H1 (cell line): ENCODE data around the gene NUDT7. TPM values are rescaled to one million over a fixed set of nuclear protein-coding genes. Genes with fewer than 3 reads are reported as not detected.

ENCODE experiments used
- CTCF ChIA-PET: fragments of 300-600 bp; sonication (Branson Sonifier 250); formaldehyde crosslinking; loops from one replicate; lab custom pipeline; 2021; ENCODE audit not compliant: partially characterized antibody; lab: Charles Lee
- POLR2A ChIA-PET: fragments of 300-600 bp; sonication (Branson Sonifier 250); formaldehyde crosslinking; loops from one replicate; lab custom pipeline; 2021; ENCODE audit warnings: inconsistent platforms; ENCODE audit not compliant: partially characterized antibody; lab: Charles Lee
- DNase-seq, 2 experiments: peaks; one replicate each; pipeline versions ENCODE4 v3.0.0 to v3.0.0-alpha.2; 2010 to 2022; ENCODE audit warnings: low spot score in 2 of 2, low read depth in 1 of 2, mixed read lengths in 1 of 2
- FAIRE-seq: peaks from 2 replicates; lab custom pipeline; 2011; peaks lifted over from hg19 to GRCh38; lab: Jason Lieb, UNC
- H2AFZ ChIP-seq: 2 replicates; pipeline ENCODE4 v1.8.1; 2012; ENCODE audit warnings: low read length, inconsistent platforms
- H2AK5ac ChIP-seq: 2 replicates; pipeline ENCODE4 v1.6.1; 2013; ENCODE audit warnings: low read depth, low read length
- H2BK120ac ChIP-seq: replicated peaks from 2 replicates; pipeline ENCODE3; 2013; ENCODE audit warnings: low read depth, low read length, inconsistent platforms
- H2BK12ac ChIP-seq: 2 replicates; pipeline ENCODE4 v1.6.1; 2013; ENCODE audit warnings: low read depth, low read length
- H2BK15ac ChIP-seq: 2 replicates; pipeline ENCODE4 v1.6.1; 2013; ENCODE audit warnings: low read length
- H2BK20ac ChIP-seq: 2 replicates; pipeline ENCODE4 v1.6.1; 2013; ENCODE audit warnings: low read length
- H2BK5ac ChIP-seq: 2 replicates; pipeline ENCODE4 v1.6.1; 2013; ENCODE audit warnings: low read depth, low read length
- H3K14ac ChIP-seq: 2 replicates; pipeline ENCODE4 v1.6.1; 2013; ENCODE audit warnings: inconsistent platforms; ENCODE audit not compliant: insufficient read length
- H3K18ac ChIP-seq: 2 replicates; pipeline ENCODE4 v1.6.1; 2013; ENCODE audit warnings: low read length; ENCODE audit errors: extremely low read depth
- H3K23ac ChIP-seq: 2 replicates; pipeline ENCODE4 v1.6.1; 2013; ENCODE audit warnings: inconsistent platforms; ENCODE audit not compliant: insufficient read length
- H3K23me2 ChIP-seq: 2 replicates; pipeline ENCODE4 v1.6.1; 2013; ENCODE audit warnings: low read depth, low read length
- H3K27ac ChIP-seq: 2 replicates; pipeline ENCODE4 v1.6.1; 2011; ENCODE audit warnings: low read depth, low read length, inconsistent platforms
- H3K27me3 ChIP-seq, 4 experiments: replicated peaks in 1 of 4; 1 replicate in 1 of 4; 2 replicates in 3 of 4; pipeline versions ENCODE4 v1.6.1 to v1.8.1; 2011 to 2013; ENCODE audit warnings: low read length in 3 of 4, mild to moderate bottlenecking in 3 of 4, inconsistent platforms in 2 of 4, mixed read lengths in 2 of 4, moderate library complexity in 1 of 4; ENCODE audit not compliant: control insufficient read depth in 3 of 4, insufficient read depth in 3 of 4; ENCODE audit errors: extremely low read depth in 1 of 4
- H3K36me3 ChIP-seq, 4 experiments: 2 replicates each; pipeline versions ENCODE4 v1.6.1 to v1.8.1; 2011 to 2013; ENCODE audit warnings: mild to moderate bottlenecking in 4 of 4, low read length in 3 of 4, moderate library complexity in 2 of 4, control low read depth in 1 of 4, inconsistent platforms in 1 of 4; ENCODE audit not compliant: insufficient read depth in 4 of 4, control insufficient read depth in 2 of 4
- H3K4ac ChIP-seq: replicated peaks from 2 replicates; pipeline ENCODE3; 2013; ENCODE audit warnings: low read length, low read depth, mixed read lengths, inconsistent platforms; ENCODE audit not compliant: insufficient read length
- H3K4me1 ChIP-seq, 4 experiments: replicated peaks in 1 of 4; 1 replicate in 1 of 4; 2 replicates in 3 of 4; pipeline versions ENCODE4 v1.6.1 to v1.8.1; 2011 to 2013; ENCODE audit warnings: low read length in 3 of 4, inconsistent platforms in 2 of 4, mixed read lengths in 1 of 4; ENCODE audit not compliant: insufficient read depth in 4 of 4, control insufficient read depth in 3 of 4
- H3K4me2 ChIP-seq, 2 experiments: 2 replicates each; pipeline versions ENCODE4 v1.6.1 to v1.8.1; 2011 to 2013; ENCODE audit warnings: low read depth in 2 of 2, low read length in 2 of 2, control low read depth in 1 of 2, inconsistent platforms in 1 of 2, mild to moderate bottlenecking in 1 of 2; ENCODE audit not compliant: insufficient read depth in 1 of 2
- H3K4me3 ChIP-seq, 4 experiments: fragments of 200-600, 300-600 bp in 1 of 4; sonication (generic), shearing (Covaris generic), sonication (Bioruptor Twin) in 1 of 4; 2 replicates each; pipeline versions ENCODE4 v1.5.1 to v1.8.1; 2011 to 2016; ENCODE audit warnings: low read length in 4 of 4, low read depth in 3 of 4, control low read depth in 2 of 4, inconsistent platforms in 2 of 4, mild to moderate bottlenecking in 2 of 4, mixed read lengths in 1 of 4, moderate library complexity in 1 of 4; ENCODE audit not compliant: insufficient read depth in 2 of 4; ENCODE audit errors: extremely low read depth in 1 of 4
- H3K56ac ChIP-seq: replicated peaks from 2 replicates; pipeline ENCODE3; 2013; ENCODE audit warnings: low read depth, mild to moderate bottlenecking, mixed read lengths, low read length, inconsistent platforms; ENCODE audit not compliant: insufficient read length
- H3K79me1 ChIP-seq: 2 replicates; pipeline ENCODE4 v1.6.1; 2013; ENCODE audit warnings: low read depth, low read length, control low read depth
- H3K79me2 ChIP-seq, 2 experiments: 2 replicates each; pipeline versions ENCODE4 v1.6.1 to v1.8.1; 2012 to 2013; ENCODE audit warnings: low read length in 2 of 2, mild to moderate bottlenecking in 2 of 2, inconsistent platforms in 1 of 2; ENCODE audit not compliant: insufficient read depth in 2 of 2, control insufficient read depth in 1 of 2
- H3K9ac ChIP-seq, 4 experiments: replicated peaks in 1 of 4; 1 replicate in 1 of 4; 2 replicates in 3 of 4; pipeline versions ENCODE4 v1.6.1 to v1.8.1; 2011 to 2013; ENCODE audit warnings: low read depth in 3 of 4, low read length in 3 of 4, control low read depth in 2 of 4, mild to moderate bottlenecking in 2 of 4, moderate library complexity in 2 of 4, inconsistent platforms in 1 of 4; ENCODE audit errors: extremely low read depth in 1 of 4
- H3K9me3 ChIP-seq, 2 experiments: 2 replicates each; pipeline versions ENCODE4 v1.6.1 to v1.8.1; 2012 to 2013; ENCODE audit warnings: mild to moderate bottlenecking in 2 of 2, moderate library complexity in 2 of 2, control low read depth in 1 of 2, inconsistent platforms in 1 of 2, low read depth in 1 of 2, low read length in 1 of 2, mixed read lengths in 1 of 2; ENCODE audit not compliant: insufficient read depth in 2 of 2
- H4K20me1 ChIP-seq, 2 experiments: replicated peaks in 1 of 2; 2 replicates each; pipeline versions ENCODE3 to v1.8.1; 2011 to 2013; ENCODE audit warnings: inconsistent platforms in 2 of 2, low read length in 2 of 2, mild to moderate bottlenecking in 1 of 2; ENCODE audit not compliant: insufficient read depth in 2 of 2, control insufficient read depth in 1 of 2
- H4K5ac ChIP-seq: 2 replicates; pipeline ENCODE4 v1.6.1; 2013; ENCODE audit warnings: low read length, low read depth, mixed read lengths, inconsistent platforms; ENCODE audit not compliant: insufficient read length
- H4K8ac ChIP-seq: 2 replicates; pipeline ENCODE4 v1.8.0; 2013; ENCODE audit warnings: mild to moderate bottlenecking, moderate library complexity, low read length, inconsistent platforms; ENCODE audit not compliant: insufficient read depth; ENCODE audit errors: extremely low read depth
- H4K91ac ChIP-seq: replicated peaks from 2 replicates; pipeline ENCODE3; 2013; ENCODE audit warnings: low read length, mixed read lengths, inconsistent platforms; ENCODE audit not compliant: insufficient read length
- CEBPB ChIP-seq: IDR thresholded peaks from 2 replicates; pipeline ENCODE4 v1.6.1; 2012; ENCODE audit warnings: low read depth, low read length
- TAF7 ChIP-seq: optimal IDR thresholded peaks from 2 replicates; pipeline ENCODE3; 2011; ENCODE audit warnings: low read depth, mild to moderate bottlenecking, inconsistent platforms, low read length, moderate library complexity, borderline replicate concordance
- polyA plus RNA-seq, 7 experiments: library from polyadenylated mRNA; depleted of rRNA in 3 of 7; stranded (reverse) in 5 of 7; unstranded in 2 of 7; fragments of >200 nt in 5 of 7; fragments of 200-250 nt in 2 of 7; gene quantifications; 1 replicate in 5 of 7; 2 replicates in 1 of 7; 4 replicates in 1 of 7; pipeline versions ENCODE4 v1.2.1 to v1.2.3, GENCODE V29; 2011 to 2013; ENCODE audit warnings: missing spikeins in 2 of 7, mixed read lengths in 2 of 7
- total RNA-seq: library from RNA; stranded (reverse); fragmentation: NEBNext Ultra II Directional; extraction: Animal tissue kit (Norgen Biotek cat#: 25700); gene quantifications from 2 replicates; pipeline ENCODE4 v1.2.1, GENCODE V29; 2021

The NUDT7 gene
- total and polyA plus RNA-seq, 2 of the 8 experiments (the other 6 are each of a cell fraction or from before 2014, with no cell fraction given) = 8.8 to 19.7 TPM

GRCh38 chr16:77696149-77696548 lies 26.2 kb upstream of the NUDT7 start:
- Histone ChIP-seq H3K9me3 (no peaks in the 10 kb centered on the region), H3K14ac (no peak overlapping the region), H3K79me1 (no peaks in the 10 kb centered on the region), H2BK20ac (no peak overlapping the region), H3K4me3 (no peak overlapping the region), H4K20me1 (no peaks in the 10 kb centered on the region), H4K5ac (no peak overlapping the region), H3K23ac (no peak overlapping the region), H2AFZ (no peak overlapping the region), H3K79me2 (no peaks in the 10 kb centered on the region), H2BK120ac (no peak overlapping the region), H3K27ac (no peak overlapping the region), H3K9ac (no peak overlapping the region), H4K8ac (no peak overlapping the region), H3K18ac (no peak overlapping the region), H4K91ac (no peak overlapping the region), H3K4me2 (no peak overlapping the region), H3K4ac (no peak overlapping the region), H3K23me2 (no peaks in the 10 kb centered on the region), H3K27me3 (no peaks in the 10 kb centered on the region), H3K4me1 (no peaks in the 10 kb centered on the region), H2BK15ac (no peak overlapping the region), H3K56ac (no peak overlapping the region), H2BK12ac (no peak overlapping the region), H3K36me3 (no peaks in the 10 kb centered on the region), H2AK5ac (no peak overlapping the region), H2BK5ac (no peak overlapping the region)
- TF ChIP-seq TAF7 (no peak), CEBPB (no peak)
- FAIRE-seq = no peak
- DNase-seq = no peak
- ChIA-PET CTCF (no interaction called here), POLR2A (no interaction called here)
